Heart right ventricle (tissue), 16 donors: ENCODE measurements around the gene FXR1. TPM values are rescaled to one million over a fixed set of nuclear protein-coding genes. Genes with fewer than 3 reads are reported as not detected.

Experiments used
- ATAC-seq, 8 donors: fragments of 200-7000 bp; cut with Tn5 transposase; one replicate each; pipeline ENCODE4 v1.9.1; 2020; ENCODE audit warnings: mild to moderate bottlenecking in 8 of 8, moderate library complexity in 8 of 8, moderate number of reproducible peaks in 1 of 8
- DNase-seq, 2 donors: peaks; one replicate each; pipeline ENCODE4 v3.0.0-alpha.2; 2020
- H3K27ac ChIP-seq, 10 donors: fragments of 200-600 bp; sonication (generic) in 2 of 10; one replicate each; pipeline versions ENCODE4 v1.5.0 to v1.8.0; 2020 to 2022; ENCODE audit warnings: mild to moderate bottlenecking in 3 of 10
- H3K27me3 ChIP-seq, 7 donors: fragments of 200-600 bp; one replicate each; pipeline ENCODE4 v1.8.0; 2021 to 2022; ENCODE audit warnings: mild to moderate bottlenecking in 2 of 7
- H3K36me3 ChIP-seq, 9 donors: fragments of 200-600 bp; sonication (generic) in 1 of 9; one replicate each; pipeline versions ENCODE4 v1.5.0 to v1.8.0; 2020 to 2022; ENCODE audit warnings: mild to moderate bottlenecking in 2 of 9
- H3K4me1 ChIP-seq, 9 donors: fragments of 200-600 bp; sonication (generic) in 1 of 9; one replicate each; pipeline versions ENCODE4 v1.5.0 to v1.8.0; 2020 to 2022; ENCODE audit warnings: mild to moderate bottlenecking in 4 of 9
- H3K4me3 ChIP-seq, 10 donors: fragments of 200-600 bp; sonication (generic) in 2 of 10; one replicate each; pipeline versions ENCODE4 v1.5.0 to v1.8.0; 2020 to 2022; ENCODE audit warnings: mild to moderate bottlenecking in 7 of 10, moderate library complexity in 2 of 10
- H3K9me3 ChIP-seq, 11 donors: fragments of 200-600 bp in 10 of 11; sonication (generic) in 2 of 11; one replicate each; pipeline versions ENCODE4 v1.5.0 to v1.8.0; 2013 to 2022; ENCODE audit warnings: mild to moderate bottlenecking in 2 of 11, control low read depth in 1 of 11, moderate library complexity in 1 of 11
- WGBS, 2 donors: extraction: QIAGEN DNeasy Blood & Tissue Kit; methylation state at CpG; one replicate each; pipeline ENCODE4 v1.1.7; 2013; ENCODE audit warnings: inconsistent platforms in 1 of 2; 5-methylcytosine and 5-hydroxymethylcytosine counted together
- intact Hi-C, 10 donors: fragments of 100-400 bp; cut with DNase I; formaldehyde crosslinking; loops; one replicate each; pipeline versions ENCODE4 v1.11.1 to v1.14.2; 2022
- polyA plus RNA-seq, 2 donors: library from polyadenylated mRNA; stranded (reverse); fragments of 200-250 nt; gene quantifications; one replicate each; pipeline ENCODE4 v1.2.3, GENCODE V29; 2013
- total RNA-seq, 10 donors: library from RNA; stranded (reverse); fragmentation: NEBNext Ultra II Directional in 3 of 10; extraction: Animal tissue kit (Norgen Biotek cat#: 25700) in 3 of 10; gene quantifications; one replicate each; pipeline versions ENCODE4 v1.2.1 to v1.2.4, GENCODE V29; 2021 to 2023
- TF ChIP-seq, protein P1 (sequence below), 9 donors: fragments of 200-600 bp; sonication (generic) in 2 of 9; IDR thresholded peaks; one replicate each; pipeline versions ENCODE4 v1.5.0 to v1.8.0; 2021 to 2022; ENCODE audit warnings: antibody characterized with exemption in 9 of 9, mild to moderate bottlenecking in 5 of 9, moderate library complexity in 1 of 9
- donor health status: Arrhythmogenic right ventricular cardiomyopathy.
- donor health status: ischemic (EF 13 %, LVEDD 7.1; RV severe dilation, severe dysfunction).
- donor health status: healthy with polysubstance abuse.
- donor health status: DM: no; HTN: yes; CAD: no.
- donor health status: DM: no; HTN: no; CAD: no.
- donor health status: ischemic (EF 25% LVEDD 6.9; RV normal size, moderate dysfunction).
- donor health status: ischemic (EF 25% LVEDD 5.7; RV mildly dilated, moderate dysfunction).
- donor health status: healthy.
- donor health status: DM: yes; HTN: yes; CAD: no.
- donor health status: Ischemic cardiomyopathy.
- donor health status: ischemic (EF 35%, LVEDD 5.7; RV mildly dilated, moderate dysfunction).
- donor health status: nonischemic (EF 11% LVEDD 7.7; RV severe dilation, severe dysfunction).
- donor health status: DM: yes; HTN: yes; CAD: no.
- donor health status: PGD.
- donor health status: ischemic (EF 29% LVEDD 5.4; RV normal size, mild dysfunction).
- donor health status: nonischemic (EF 23%, LVEDD 6.1; RV moderate dilation, normal function).

Gene FXR1
- total and polyA plus RNA-seq, 12 donors, result 69.6 to 314 (median 268) TPM

- H3K4me1 ChIP-seq, result no peaks in the 10 kb centered on the region
- H3K27ac ChIP-seq, result no peak overlapping the region
- WGBS, 2 donors, result 78 to 81% methylated on average over 8 of the region's 8 CpGs
- ATAC-seq, result no peak
- DNase-seq, result no peak
- peaks cover 0 to 13% (median 0%) of the 10 kb centered on the region in 11 donors for H3K9me3 ChIP-seq
- no peak overlapping the region for H3K4me3 ChIP-seq
- peaks cover 0 to 4% (median 0%) of the 10 kb centered on the region in 7 donors for H3K27me3 ChIP-seq
- TF ChIP-seq, protein P1, sequence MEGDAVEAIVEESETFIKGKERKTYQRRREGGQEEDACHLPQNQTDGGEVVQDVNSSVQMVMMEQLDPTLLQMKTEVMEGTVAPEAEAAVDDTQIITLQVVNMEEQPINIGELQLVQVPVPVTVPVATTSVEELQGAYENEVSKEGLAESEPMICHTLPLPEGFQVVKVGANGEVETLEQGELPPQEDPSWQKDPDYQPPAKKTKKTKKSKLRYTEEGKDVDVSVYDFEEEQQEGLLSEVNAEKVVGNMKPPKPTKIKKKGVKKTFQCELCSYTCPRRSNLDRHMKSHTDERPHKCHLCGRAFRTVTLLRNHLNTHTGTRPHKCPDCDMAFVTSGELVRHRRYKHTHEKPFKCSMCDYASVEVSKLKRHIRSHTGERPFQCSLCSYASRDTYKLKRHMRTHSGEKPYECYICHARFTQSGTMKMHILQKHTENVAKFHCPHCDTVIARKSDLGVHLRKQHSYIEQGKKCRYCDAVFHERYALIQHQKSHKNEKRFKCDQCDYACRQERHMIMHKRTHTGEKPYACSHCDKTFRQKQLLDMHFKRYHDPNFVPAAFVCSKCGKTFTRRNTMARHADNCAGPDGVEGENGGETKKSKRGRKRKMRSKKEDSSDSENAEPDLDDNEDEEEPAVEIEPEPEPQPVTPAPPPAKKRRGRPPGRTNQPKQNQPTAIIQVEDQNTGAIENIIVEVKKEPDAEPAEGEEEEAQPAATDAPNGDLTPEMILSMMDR (IDR thresholded peaks at IDR 0.05), result no peak
- intact Hi-C loops, result no loop called here
- H3K36me3 ChIP-seq, result no peaks in the 10 kb centered on the region
Observed at GRCh38 chr3:180898572-180898971, 13.9 kb upstream of the FXR1 start.

GRCh38 chr3:180909369-180910127, 2.9 kb upstream of the FXR1 start:
- H3K4me3 ChIP-seq, result no peak overlapping the region
- peaks cover 0 to 23% (median 17%) of the 10 kb centered on the region in 9 donors for H3K4me1 ChIP-seq
- 83 to 85% methylated on average over 5 of the region's 5 CpGs for WGBS, 2 donors
- TF ChIP-seq, protein P1 (IDR thresholded peaks at IDR 0.05), result no peak
- H3K9me3 ChIP-seq, result peaks cover 0 to 9% (median 0%) of the 10 kb centered on the region in 11 donors
- intact Hi-C loops, result loop anchor here in 3 of 10 donors (2.0 to 5.0 kb wide), 5 partner anchors 37 to 78 kb away; partner anchors contain the start of gene DNAJC19 (in 1 of the 3)
- H3K27me3 ChIP-seq, result no peaks in the 10 kb centered on the region
- no peak overlapping the region for H3K27ac ChIP-seq
- DNase-seq, result no peak
- no peaks in the 10 kb centered on the region for H3K36me3 ChIP-seq
- no peak for ATAC-seq

DNA sequence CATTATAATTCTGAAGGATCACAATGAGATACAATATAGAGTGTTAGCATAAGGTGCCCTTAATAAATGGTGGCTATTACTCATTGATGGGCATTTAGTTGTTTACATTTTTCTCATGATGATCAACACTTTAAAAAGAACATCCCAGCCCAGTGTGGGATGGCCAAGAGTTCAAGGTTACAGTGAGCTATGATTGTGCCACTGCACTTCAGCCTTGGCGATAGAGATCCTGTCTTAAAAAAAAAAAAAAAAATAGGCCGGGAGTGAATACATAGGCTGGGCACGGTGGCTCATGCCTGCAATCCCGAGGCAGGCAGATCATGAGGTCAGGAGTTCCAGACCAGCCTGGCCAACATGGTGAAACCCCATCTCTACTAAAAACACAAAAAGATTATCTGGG, 1.6 kb upstream of the FXR1 start:
- intact Hi-C loops, result loop anchor here in 3 of 10 donors (2.0 to 5.0 kb wide), 5 partner anchors 39 to 76 kb away; partner anchors contain the start of gene DNAJC19 (in 1 of the 3)
- Histone ChIP-seq H3K4me3 (no peak overlapping the region), H3K4me1 (peaks cover 0 to 35% (median 30%) of the 10 kb centered on the region in 9 donors), H3K27me3 (no peaks in the 10 kb centered on the region), H3K27ac (no peak overlapping the region), H3K9me3 (peaks cover 0 to 4% (median 0%) of the 10 kb centered on the region in 11 donors), H3K36me3 (peaks cover 0 to 12% (median 0%) of the 10 kb centered on the region in 9 donors)
- TF ChIP-seq, protein P1 (IDR thresholded peaks at IDR 0.05), result no peak
- no peak for DNase-seq
- no peak for ATAC-seq
- WGBS, 2 donors, result 94 to 95% methylated on average over 4 of the region's 4 CpGs

DNA sequence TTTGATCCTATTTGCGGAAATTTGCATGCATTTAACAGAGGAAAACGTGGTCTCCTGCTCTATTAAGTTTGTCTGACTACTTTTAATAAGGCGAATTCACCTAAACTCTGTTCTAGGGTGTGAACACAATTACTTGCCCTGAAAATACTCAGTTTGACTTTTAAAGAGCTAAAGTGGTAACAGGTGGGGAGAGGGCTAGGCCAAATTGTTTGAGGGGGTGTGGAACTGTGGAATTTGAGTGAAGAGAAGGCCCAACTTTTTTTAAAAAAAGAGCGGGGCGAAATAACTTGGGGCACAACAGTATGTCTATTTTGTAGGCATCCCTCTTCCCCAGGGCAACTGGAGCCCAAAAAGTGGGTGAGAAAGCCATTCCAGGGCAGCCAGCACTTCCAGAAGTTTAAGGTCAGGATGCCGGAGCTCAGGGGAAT, 580 bp upstream of the FXR1 start:
- peaks cover 0 to 18% (median 0%) of the 10 kb centered on the region in 9 donors for H3K36me3 ChIP-seq
- intact Hi-C loops, result loop anchor here in 3 of 10 donors (2.0 to 5.0 kb wide), 7 partner anchors 40 to 107 kb away; partner anchors contain the start of gene DNAJC19 (in 2 of the 3)
- TF ChIP-seq, protein P1 (IDR thresholded peaks at IDR 0.05), result no peak
- H3K4me3 ChIP-seq, result peak overlapping the region; percentile 54 to 100 (median 90)
- no peaks in the 10 kb centered on the region for H3K27me3 ChIP-seq
- H3K9me3 ChIP-seq, result no peaks in the 10 kb centered on the region
- peak overlapping the region in 9 of 10 donors; percentile 85 to 97 (median 92) for H3K27ac ChIP-seq
- ATAC-seq, result no peak
- DNase-seq, result no peak
- peaks cover 0 to 40% (median 34%) of the 10 kb centered on the region in 9 donors for H3K4me1 ChIP-seq
- WGBS, 2 donors, result 41 to 45% methylated on average over 6 of the region's 6 CpGs
